GM19324 (cell line): ENCODE results near the gene CDC42SE2.
"Not testable (repeated sequence)": the region's sequence is repeated elsewhere in the genome, so short reads cannot be mapped to it uniquely, and the experiment has no call there.

Experiments used
- ATAC-seq: cut with Tn5 transposase; IDR thresholded peaks from one replicate; pipeline ENCODE4 v1.9.1; 2021; ENCODE audit warnings: mild to moderate bottlenecking, moderate library complexity; ENCODE audit not compliant: unreplicated experiment, low FRiP score

CDC42SE2 gene

DNA sequence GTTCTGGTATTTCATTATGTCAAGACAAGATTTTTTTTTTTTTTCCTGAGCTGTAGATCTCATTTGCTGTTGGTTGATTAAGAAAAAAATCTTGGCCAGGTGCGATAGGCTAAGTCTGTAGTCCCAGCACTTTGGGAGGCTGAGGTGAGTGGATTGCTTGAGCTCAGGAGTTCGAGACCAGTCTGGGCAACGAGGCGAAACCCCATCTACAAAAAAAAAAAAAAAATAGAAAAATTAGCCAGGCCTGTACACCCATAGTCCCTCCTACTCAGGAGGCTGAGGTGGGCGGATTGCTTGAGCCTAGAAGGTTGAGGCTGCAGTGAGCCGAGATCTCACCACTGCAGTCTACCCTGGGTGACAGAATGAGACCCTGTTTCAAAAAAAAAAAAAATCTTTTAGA lies 12.2 kb downstream of the CDC42SE2 start:
- no peak for ATAC-seq

DNA sequence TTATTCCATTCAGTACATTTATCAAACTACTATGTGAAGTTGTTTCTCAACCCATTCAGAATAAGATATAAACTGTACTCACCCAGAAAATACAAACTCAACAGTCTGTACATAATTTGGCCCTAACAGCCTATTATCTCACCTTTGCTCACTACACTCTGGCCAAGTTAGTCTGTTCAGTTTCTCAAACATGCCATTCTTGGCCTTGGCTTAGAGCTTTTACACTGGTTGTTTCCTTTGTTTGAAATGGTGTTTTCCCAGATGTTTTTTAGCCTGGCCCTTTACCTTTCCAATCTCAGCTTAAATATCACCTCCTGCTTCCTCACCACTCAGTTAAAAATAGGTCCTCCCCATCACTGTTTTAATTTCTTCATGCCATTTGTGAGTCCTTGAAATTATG lies 13.6 kb downstream of the CDC42SE2 start:
- no peak for ATAC-seq

DNA sequence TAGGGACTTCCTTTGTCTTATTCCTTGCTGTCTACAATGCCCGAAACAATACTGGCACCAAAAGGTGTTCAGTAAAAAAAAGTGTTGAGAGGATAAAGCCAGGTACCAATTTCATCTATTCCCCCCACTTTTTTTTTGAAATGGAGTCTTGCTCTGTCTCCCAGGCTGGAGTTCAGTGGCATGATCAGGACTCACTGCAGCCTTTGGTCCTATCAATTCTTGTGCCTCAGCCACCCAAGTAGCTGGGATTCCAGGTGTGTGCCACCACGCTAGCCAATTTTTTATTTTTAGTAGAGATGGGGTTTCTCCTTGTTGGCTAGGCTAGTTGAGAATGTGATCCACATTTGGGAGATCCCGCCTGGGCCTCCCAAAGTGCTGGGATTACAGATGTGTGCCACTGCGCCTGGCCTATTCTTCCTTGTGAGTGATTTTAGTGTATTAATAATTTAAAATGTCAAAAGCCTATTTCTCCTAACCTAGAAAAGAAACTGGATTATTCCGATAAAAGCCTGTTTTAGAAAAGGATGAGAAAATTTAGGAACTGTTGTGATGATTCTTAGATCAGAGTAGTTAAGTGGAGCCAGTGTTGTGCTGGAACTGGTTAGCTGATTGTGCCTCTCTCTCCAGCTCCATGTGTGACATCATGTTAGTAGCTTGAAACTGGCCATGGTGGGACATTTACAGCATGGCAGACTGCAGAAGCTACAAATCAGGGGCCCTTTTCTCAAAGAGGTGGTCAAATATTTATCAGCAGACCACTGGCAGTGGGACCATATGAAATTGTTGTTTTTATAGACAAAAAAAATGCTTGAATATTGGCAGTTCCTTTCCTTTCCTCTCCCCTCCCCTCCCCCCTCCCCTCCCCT lies 14.3 kb downstream of the CDC42SE2 start:
- no peak for ATAC-seq

DNA sequence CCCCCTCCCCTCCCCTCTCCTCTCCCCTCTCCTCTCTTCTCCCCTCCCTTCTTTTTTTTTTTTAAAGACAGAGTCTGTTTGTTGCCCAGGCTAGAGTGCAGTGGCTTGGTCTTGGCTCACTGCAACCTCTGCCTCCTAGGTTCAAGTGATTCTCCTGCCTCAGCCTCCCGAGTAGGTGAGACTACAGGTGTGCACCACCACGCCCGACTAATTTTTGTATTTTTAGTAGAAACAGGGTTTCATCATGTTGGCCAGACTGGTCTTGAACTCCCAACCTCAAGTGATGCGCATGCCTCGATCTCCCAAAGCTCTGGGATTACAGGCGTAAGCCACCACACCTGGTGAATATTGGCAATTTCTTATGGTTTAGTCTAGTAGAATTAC lies 14.9 kb downstream of the CDC42SE2 start:
- not testable (repeated sequence) for ATAC-seq

DNA sequence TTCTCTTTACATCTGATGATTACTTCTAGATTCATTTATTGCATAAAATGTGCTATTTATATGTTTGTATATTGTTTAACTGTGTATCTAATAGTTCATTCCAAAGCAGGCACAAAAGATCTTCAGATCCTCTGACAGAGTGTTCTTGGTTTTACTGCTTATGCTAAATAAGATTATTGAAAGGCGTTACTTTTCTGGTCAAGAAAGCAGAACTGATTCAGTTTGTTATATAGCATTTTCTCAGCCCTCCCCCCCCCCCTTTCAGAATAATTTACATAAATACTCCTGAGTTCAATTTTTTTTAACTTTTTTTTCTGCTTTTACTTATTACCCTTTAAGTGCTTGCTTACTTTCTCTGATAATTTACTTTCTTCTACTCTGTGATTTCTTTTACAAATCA lies 15.4 kb downstream of the CDC42SE2 start:
- peak; percentile 36 for ATAC-seq

DNA sequence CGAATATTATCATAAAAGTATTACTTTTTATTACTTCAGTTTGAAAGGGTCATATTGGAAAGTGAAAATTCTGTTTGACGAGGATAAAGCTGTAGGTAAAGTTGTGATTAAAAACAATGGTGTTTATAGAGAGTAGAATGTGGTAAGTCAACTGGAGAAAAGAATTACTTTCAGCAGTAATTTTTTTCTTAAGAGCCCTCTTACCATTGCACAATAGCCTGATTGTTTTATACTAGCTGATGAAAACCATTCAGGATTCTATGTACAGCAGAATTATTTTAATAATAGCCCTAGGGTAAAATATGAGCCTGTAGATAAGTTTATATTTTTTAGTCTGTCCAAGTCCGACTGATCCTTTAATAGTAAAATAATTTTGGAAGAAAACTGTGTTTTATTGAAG lies 16.6 kb downstream of the CDC42SE2 start:
- no peak for ATAC-seq

DNA sequence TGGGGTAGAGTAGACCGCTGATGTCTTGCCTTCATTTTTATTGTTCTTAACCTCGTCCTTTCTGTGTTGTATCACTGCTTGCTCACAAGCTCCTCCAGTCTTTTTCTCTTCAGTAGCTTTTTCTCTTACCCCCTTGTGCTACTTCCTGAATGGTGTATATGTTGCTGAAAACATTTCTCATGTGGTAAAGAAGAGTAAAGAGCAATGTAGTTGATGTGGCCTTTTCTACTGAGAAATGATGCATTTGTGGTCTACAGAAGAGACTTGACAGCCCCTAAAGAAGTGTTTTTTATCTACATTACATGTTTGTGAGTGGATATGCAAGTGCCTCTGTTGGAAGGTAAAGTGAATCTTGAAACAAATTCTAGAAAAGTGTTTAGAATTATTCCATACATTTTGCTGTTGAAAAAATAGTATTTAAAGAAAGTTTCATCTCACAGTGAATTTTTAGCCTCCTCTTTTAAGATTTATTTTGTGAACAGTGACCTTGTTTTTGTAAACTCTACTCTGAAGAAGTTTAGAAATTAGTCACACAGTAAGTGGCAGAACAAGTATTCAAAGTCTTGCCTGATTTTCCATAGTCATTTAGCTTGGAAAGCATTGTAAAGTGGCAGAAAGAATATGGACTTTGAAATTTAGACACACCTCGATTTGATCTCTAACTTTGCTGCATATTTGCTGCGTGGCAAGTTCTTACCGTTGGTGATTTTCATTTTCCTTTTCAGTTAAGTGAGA lies 17.4 kb downstream of the CDC42SE2 start:
- ATAC-seq, result no peak

DNA sequence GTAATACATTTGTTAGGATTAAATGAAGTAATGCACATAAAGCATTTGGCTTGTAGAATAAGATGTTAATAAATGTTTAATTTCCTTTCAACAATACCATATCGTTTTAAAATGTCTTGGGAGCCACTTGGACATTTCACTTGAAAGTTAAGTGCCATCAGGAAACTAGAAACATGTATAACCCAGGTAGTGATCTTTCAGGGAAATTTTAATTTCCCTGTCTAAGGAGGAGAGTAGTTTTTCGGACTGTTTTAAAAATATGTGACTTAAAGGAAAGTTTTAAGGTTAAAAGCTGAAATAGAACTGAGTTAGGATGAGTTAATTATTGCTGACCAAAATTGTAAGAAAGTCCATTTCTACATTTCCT lies 18.0 kb downstream of the CDC42SE2 start:
- no peak for ATAC-seq

DNA sequence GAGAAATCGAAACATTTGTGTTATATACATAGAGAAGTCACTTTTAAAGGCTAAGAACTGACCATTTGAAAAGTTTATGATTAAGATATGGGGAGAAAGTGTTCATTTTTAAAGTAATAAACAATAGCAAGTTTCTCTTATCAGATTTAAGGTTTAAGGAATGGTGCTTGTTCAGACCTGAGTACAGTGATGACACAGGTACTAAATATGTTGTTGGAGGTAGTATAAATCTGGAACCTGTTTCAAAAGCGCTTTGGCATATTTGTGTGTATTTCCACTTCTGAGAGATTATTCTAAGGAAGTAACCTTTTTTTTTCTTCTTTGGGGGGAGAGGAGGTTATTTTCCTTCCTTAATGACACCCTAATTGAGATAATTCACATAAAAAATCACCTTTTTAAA lies 18.4 kb downstream of the CDC42SE2 start:
- ATAC-seq, result no peak

DNA sequence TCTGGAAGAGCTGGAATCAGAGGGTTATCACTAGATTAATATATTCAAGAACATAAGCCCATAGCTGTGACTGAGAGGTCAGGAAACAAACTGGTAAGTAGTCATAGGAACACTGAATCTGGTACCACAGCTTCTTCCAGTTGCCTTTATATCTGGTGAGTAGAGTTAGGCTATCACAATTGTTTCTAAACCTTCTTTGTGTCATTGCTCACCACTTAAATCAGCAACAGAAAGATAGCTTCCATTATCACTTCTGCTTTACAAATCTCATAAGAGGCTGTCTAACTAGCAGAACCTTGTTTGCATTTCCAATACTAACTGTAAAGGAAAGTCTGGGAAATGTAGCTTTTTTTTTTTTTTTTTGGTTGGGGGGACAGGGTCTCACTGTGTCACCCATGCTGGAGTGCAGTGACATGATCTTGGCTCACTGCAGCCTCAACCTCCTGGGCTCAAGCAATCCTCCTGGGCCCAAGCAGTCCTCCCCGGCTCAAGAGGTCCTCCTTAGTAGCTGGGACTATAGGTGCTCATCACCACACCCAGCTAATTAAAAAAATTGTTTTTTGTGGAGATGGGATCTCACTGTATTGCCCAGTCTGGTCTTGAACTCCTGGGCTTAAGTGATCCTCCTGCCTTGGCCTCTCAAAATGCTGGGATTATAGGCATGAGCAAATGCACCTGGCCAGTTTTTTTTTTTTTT lies 22.0 kb downstream of the CDC42SE2 start:
- no peak for ATAC-seq

DNA sequence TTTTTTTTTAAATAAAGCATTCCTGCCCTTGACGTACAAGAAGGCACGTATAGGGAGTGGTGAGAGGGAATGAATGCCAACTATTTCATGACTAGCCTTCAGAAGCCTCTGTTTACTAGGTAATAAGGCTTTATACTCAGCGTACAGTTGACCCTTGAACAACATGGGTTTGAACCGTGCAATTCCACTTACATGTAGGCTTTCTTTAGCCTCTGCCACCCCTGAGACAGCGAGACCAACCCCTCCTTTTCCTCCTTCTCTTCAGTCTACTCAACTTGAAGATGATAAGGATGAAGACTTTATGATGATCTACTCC lies 22.5 kb downstream of the CDC42SE2 start:
- ATAC-seq, result no peak

DNA sequence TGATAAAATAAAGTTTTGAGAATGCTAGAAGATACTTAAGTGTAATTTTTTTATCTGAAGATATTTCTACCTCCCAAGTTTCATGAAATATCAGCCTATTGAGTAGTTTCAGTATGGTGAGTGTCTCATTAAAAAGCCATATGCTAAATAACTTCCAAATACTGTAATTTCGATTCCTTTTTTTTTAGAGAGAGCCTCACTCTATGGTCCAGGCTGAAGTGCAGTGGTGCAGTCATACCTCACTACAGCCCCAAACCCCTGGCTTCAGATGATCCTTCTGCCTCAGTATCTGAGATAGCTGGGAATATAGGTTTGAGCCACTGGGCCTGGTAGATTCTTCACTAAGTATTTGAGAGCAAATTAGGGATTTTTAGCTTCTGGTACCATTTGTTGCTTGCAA lies 24.5 kb downstream of the CDC42SE2 start:
- no peak for ATAC-seq

DNA sequence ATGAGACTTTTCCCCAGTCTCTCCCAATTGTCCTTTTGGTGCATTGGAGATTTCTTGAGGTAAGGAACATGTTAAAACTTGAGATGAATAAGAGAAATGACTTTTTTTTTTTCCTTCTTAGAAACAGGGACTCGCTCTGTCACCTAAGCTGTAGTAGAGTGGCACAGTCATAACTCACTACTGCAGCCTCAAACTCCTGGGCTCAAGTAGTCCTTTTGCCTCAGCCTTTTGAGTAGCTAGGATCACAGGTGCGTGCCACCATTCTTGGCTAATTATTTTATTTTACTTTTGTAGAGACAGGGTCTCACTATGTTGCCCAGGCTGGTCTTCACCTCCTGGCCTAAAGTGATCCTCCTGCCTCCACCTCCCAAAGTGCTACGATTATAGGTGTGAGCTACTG lies 25.9 kb downstream of the CDC42SE2 start:
- no peak for ATAC-seq

DNA sequence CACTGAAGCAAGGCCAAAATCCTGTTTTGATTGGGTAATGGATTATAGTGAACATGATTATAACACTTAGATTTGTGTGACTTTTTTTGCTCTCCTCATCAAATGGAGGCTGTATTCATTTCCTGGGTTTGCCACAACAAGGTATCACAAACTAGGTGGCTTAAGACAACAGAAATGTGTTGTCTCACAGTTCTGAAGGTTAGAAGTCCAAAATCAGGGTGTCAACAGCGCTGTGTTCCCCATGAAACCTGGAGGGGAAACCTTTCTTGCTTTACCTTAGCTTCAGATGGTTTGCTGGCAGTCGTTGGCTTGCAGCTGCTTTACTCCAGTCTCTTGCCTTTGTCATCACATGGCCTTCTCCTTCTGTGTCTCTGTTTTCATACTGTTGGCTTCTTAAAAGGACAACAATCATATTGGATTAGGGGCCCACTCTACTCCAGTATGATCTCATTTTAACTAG lies 32.4 kb downstream of the CDC42SE2 start:
- ATAC-seq, result no peak

DNA sequence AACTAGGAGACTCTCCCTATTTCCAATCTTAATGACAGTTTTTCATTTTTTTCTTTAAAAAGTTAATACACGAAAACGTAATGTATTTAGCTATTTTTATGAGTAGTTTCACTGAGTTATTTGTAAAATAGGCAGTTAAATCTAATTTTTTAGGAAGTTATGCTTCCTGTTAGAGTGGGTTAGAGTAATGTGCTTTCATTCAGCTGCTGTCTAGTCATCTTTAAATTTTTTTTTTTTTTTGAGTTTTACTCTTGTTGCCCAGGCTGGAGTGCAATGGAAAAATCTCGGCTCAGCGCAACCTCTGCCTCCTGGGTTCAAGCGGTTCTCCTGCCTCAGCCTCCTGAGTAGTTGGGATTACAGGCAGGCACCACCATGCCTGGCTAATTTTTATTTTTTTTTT lies 34.0 kb downstream of the CDC42SE2 start:
- no peak for ATAC-seq

DNA sequence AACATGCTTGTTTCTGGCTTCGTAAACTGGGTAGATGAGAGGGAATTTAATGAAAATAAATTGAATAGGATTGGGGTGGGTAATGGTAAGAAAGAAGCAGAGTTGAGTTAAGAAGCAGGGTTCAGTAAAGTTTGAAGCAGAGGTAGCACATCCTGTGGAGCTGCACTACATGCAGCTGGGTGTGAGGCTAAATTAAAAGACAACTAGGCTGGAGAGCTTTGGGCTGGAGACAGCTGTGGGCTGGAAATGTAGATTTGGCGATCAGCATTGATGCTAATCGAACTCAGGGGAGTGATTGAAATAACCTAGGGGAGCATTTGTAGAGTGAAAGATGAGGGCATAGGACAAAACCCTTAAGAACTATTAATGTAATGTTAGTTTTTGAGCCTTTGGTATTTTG lies 35.6 kb downstream of the CDC42SE2 start:
- ATAC-seq, result no peak

DNA sequence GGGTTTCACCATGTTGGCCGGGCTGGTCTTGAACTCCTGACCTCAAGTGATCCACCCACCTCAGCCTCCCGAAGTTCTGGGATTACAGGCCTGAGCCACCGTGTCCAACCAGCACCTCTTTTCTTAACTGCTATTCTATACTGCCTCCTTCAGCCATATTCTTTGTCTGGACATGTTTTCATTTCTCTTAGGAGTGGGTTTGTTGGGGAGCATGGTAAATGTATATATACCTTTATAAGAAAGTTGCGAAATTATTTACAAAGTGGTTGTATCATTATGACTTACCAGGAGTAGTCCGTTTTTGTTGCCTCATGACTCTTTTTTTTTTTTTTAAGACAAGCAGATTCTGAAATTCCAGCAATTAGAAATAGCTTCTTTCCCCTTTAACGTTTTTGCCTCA lies 38.7 kb downstream of the CDC42SE2 start:
- no peak for ATAC-seq

DNA sequence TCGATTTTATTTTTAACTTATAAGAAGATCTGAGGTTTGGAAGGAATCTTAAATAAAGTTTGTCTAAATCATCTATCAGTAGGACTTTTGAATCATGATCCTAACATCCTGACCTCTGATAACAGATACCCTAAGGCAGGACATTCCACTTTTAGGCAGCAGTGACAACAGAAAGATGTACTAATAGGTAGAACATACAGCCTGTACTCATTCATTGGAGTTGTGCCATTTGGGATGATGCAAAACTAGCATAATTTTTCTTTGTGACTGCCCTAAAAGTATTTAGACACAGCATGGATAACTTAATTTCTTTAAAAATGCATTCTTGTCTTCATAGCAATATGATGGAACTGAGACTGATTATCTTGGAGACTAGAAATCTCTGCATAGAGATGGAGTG lies 39.7 kb downstream of the CDC42SE2 start:
- no peak for ATAC-seq

DNA sequence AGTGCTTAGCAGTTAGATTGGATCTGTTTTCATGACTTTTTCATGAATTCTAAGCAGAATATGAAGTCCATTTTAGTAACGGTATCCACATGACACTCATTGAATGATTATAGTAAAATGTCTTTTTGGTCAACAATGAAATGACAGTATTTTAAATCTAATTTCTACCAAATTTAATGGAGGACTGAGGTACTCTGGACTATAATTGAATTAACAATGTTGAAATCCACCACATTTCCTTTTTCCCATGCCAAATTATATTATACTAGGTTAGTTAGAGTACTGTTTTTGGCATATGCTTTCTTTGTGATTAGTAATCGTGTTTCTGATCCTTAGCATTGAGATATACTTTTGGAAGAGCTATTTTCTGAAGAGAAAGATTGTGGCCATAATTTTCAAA lies 40.6 kb downstream of the CDC42SE2 start:
- no peak for ATAC-seq

DNA sequence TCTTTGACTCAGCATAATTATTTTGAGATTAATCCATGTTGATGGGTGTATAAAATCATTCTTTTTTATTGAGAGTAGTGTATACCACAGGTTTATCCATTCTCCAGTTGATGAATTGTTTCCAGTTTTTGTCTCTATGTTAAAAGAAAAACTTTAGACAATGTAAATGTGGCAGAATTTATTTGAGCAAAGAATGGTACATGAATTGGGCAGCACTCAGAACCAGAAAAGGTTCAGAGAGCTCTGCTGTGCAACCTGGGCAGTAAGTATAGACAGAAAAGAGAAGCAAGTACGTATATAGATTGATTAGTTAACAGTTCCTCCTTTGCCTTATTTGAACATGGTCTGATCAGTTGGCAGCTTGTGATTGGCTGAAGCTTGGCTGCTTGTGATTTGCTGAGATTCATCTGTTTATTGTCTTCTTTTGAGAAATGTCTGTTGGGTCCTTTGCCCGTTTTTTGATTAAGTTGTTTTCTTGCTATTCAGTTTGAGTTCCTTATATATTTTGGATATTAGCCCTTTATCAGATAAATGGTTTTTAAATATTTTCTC lies 41.4 kb downstream of the CDC42SE2 start:
- no peak for ATAC-seq

DNA sequence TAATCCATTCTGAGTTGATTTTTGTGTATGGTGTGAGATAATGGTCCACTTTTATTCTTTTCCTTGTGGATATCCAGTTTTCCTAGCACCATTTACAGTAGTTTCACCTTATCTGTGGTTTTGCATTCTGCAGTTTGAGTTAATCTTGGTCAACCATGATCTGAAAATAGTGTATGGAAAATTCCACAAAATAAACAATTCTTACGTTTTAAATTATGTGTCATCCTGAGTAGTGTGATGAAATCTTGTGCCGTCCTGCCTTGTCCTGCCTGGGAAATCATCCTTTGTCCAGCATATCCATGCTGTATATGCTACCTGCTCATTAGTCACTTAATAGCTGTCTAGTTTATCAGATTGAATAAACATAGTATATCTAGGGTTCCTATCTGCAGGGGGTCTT lies 42.1 kb downstream of the CDC42SE2 start:
- no peak for ATAC-seq
